ENCODE results near the gene PSME3IP1. TPM values are rescaled to one million over a fixed set of nuclear protein-coding genes. Genes with fewer than 3 reads are reported as not detected.

The PSME3IP1 gene
- total RNA-seq, 4 donors from 2014 or later: 95.7 to 185 (median 120) TPM

DNA sequence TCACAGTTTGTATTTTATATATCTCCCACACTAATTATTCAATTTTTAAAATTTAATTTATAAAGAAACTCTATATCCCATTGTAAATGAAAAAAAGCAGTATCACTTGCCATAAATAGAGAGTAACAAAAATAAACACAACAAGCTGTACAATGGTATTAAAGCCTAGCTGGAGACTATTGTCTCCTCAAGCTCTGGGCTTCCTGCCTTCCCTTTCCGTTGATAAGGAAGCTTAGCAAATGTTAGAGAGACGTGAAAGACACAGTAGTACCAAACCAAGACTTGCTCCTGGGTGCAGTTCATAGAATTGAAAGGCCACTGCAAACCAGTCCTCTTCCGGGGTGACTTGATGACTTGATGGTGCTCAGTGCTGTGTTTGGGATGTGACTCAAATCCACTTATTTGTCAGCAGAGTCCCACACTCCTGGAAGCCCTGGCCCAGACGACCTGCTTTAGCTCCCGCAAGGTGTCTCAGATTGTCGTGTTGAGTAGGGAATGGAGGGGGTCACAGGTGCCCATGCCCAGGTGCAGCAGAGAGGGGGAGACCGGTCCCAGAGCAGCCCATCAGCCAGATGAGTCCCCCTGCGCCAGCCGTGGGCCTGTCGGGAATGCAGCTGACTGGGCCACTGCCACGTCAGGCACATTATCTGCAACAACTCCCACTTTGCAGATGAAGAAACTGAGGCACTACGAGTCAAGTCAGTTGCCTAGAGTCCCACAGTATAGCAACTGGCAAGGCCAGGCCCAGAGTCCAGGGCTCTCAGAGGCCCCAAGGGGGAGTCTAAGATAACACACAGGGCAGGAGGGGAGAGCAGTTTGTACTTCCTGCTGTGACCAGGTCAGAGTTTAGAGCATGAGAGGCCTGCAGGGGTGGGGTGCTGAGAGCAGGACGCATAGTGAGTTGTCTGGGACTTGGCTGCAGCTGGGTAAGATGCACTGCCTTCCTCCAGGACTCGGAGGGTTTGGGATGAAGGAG, 40.5 kb downstream of the PSME3IP1 start:
- no peaks in the 10 kb centered on the region for H3K9me3 ChIP-seq
- in situ Hi-C loops (cut with MboI; ENCODE audit: low pct_ligation_motif_present in 1 of 4, low pct_unique_long_range_greater_than_20kb in 1 of 4, low sequenced_read_pairs in 3 of 4): no loop called here
- DNase-seq: no peak
- WGBS, 2 donors (ENCODE audit: low coverage in 1 of 2): 82 to 90% methylated on average over 2 to 8 of the region's 14 CpGs
- no peak overlapping the region for H3K27ac ChIP-seq
- no peak overlapping the region for H3K4me3 ChIP-seq
- intact Hi-C loops (cut with DNase I; ENCODE audit: low total_unique reads): no loop called here
- TF ChIP-seq POLR2AphosphoS5 (IDR thresholded peaks at IDR 0.05): no peak
- TF ChIP-seq EP300 (IDR thresholded peaks at IDR 0.05; ENCODE audit: low read depth): no peak
- TF ChIP-seq, protein P1, sequence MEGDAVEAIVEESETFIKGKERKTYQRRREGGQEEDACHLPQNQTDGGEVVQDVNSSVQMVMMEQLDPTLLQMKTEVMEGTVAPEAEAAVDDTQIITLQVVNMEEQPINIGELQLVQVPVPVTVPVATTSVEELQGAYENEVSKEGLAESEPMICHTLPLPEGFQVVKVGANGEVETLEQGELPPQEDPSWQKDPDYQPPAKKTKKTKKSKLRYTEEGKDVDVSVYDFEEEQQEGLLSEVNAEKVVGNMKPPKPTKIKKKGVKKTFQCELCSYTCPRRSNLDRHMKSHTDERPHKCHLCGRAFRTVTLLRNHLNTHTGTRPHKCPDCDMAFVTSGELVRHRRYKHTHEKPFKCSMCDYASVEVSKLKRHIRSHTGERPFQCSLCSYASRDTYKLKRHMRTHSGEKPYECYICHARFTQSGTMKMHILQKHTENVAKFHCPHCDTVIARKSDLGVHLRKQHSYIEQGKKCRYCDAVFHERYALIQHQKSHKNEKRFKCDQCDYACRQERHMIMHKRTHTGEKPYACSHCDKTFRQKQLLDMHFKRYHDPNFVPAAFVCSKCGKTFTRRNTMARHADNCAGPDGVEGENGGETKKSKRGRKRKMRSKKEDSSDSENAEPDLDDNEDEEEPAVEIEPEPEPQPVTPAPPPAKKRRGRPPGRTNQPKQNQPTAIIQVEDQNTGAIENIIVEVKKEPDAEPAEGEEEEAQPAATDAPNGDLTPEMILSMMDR (IDR thresholded peaks at IDR 0.05): no peak
- no peak for TF ChIP-seq POLR2A (IDR thresholded peaks at IDR 0.05)
- no peaks in the 10 kb centered on the region for H3K27me3 ChIP-seq
- H3K36me3 ChIP-seq: no peaks in the 10 kb centered on the region
- H3K4me1 ChIP-seq: peaks cover 8 to 43% (median 24%) of the 10 kb centered on the region in 4 donors

DNA sequence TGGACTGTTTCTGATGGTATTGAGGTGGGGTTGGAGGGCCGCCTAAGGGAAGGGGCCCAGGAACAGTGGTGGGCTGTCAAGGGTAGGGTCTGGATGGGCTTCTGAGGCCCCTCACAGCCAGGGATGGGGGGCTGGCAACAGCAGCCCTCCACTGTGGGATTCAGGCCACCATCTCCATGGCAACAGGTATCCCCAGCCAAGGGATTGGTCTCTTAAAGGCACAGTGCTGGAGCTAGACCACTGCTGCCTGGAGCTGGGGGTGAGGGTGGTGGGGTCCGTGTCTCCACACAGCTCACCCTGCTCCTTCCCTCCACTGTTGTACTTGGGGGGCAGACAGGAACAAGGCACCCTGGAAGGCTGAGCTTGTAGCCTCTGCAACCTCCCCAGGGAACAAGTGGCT, 41.8 kb downstream of the PSME3IP1 start:
- intact Hi-C loops (cut with DNase I; ENCODE audit: low total_unique reads): no loop called here
- H3K9me3 ChIP-seq: no peaks in the 10 kb centered on the region
- no peak overlapping the region for H3K4me3 ChIP-seq
- WGBS, 2 donors (ENCODE audit: low coverage in 1 of 2): 89% methylated on average over 2 of the region's 2 CpGs; no CpG with 5 or more reads in 1 of the 2 donors
- peaks cover 11 to 52% (median 32%) of the 10 kb centered on the region in 4 donors for H3K4me1 ChIP-seq
- H3K36me3 ChIP-seq: no peaks in the 10 kb centered on the region
- TF ChIP-seq POLR2AphosphoS5 (IDR thresholded peaks at IDR 0.05) (no peak), POLR2A (IDR thresholded peaks at IDR 0.05) (no peak), EP300 (IDR thresholded peaks at IDR 0.05; ENCODE audit: low read depth) (no peak)
- TF ChIP-seq, protein P1 (IDR thresholded peaks at IDR 0.05): no peak
- peak overlapping the region in 1 of 4 donors; percentile 2 for H3K27ac ChIP-seq
- in situ Hi-C loops (cut with MboI; ENCODE audit: low pct_ligation_motif_present in 1 of 4, low pct_unique_long_range_greater_than_20kb in 1 of 4, low sequenced_read_pairs in 3 of 4): no loop called here
- H3K27me3 ChIP-seq: no peaks in the 10 kb centered on the region
- no peak for DNase-seq

- intact Hi-C loops (cut with DNase I; ENCODE audit: low total_unique reads) (no loop called here), in situ Hi-C loops (cut with MboI; ENCODE audit: low pct_ligation_motif_present in 1 of 4, low pct_unique_long_range_greater_than_20kb in 1 of 4, low sequenced_read_pairs in 3 of 4) (no loop called here)
- no peaks in the 10 kb centered on the region for H3K9me3 ChIP-seq
- no peaks in the 10 kb centered on the region for H3K36me3 ChIP-seq
- no peak overlapping the region for H3K4me3 ChIP-seq
- H3K27me3 ChIP-seq: no peaks in the 10 kb centered on the region
- 64% methylated on average over 14 of the region's 14 CpGs; no CpG with 5 or more reads in 1 of the 2 donors for whole genome bisulfite sequencing, 2 donors (ENCODE audit: low coverage in 1 of 2)
- H3K4me1 ChIP-seq: peaks cover 11 to 51% (median 32%) of the 10 kb centered on the region in 4 donors
- TF ChIP-seq, protein P1 (IDR thresholded peaks at IDR 0.05): no peak
- no peak for TF ChIP-seq EP300 (IDR thresholded peaks at IDR 0.05; ENCODE audit: low read depth)
- no peak for TF ChIP-seq POLR2A (IDR thresholded peaks at IDR 0.05)
- no peak for TF ChIP-seq POLR2AphosphoS5 (IDR thresholded peaks at IDR 0.05)
- H3K27ac ChIP-seq: peak overlapping the region in 2 of 4 donors; percentile 2 to 8
- DNase-seq: peak; percentile 49
Observed at GRCh38 chr16:57143149-57143921, 42.5 kb downstream of the PSME3IP1 start.
